T-helper 1 cell treated with Interleukin-12 subunit alpha and Interleukin-12 subunit beta and Interleukin-4 antibody, amounts not matched to agents 30 μg/mL and 1 μg/mL, for 36 hours (primary cell): Measurements from ENCODE around the gene ATOX1.
"Not testable (repeated sequence)": the region's sequence is repeated elsewhere in the genome, so short reads cannot be mapped to it uniquely, and the experiment has no call there.

Experiments
- H3K27ac Mint-ChIP-seq: one replicate; pipeline ENCODE4 v1.8.0; 2021; ENCODE audit warnings: mild to moderate bottlenecking, mixed read lengths
- H3K27me3 Mint-ChIP-seq: one replicate; pipeline ENCODE4 v1.8.0; 2021; ENCODE audit warnings: low read depth, mixed read lengths
- H3K36me3 Mint-ChIP-seq: one replicate; pipeline ENCODE4 v1.8.0; 2021; ENCODE audit warnings: low read depth, mixed read lengths
- H3K4me1 Mint-ChIP-seq: one replicate; pipeline ENCODE4 v1.8.0; 2021; ENCODE audit warnings: low read depth, mixed read lengths
- H3K4me3 Mint-ChIP-seq: one replicate; pipeline ENCODE4 v1.8.0; 2021; ENCODE audit warnings: mild to moderate bottlenecking, moderate library complexity, mixed read lengths
- H3K9me3 Mint-ChIP-seq: one replicate; pipeline ENCODE4 v1.8.0; 2021; ENCODE audit warnings: mixed read lengths

ATOX1 gene

DNA sequence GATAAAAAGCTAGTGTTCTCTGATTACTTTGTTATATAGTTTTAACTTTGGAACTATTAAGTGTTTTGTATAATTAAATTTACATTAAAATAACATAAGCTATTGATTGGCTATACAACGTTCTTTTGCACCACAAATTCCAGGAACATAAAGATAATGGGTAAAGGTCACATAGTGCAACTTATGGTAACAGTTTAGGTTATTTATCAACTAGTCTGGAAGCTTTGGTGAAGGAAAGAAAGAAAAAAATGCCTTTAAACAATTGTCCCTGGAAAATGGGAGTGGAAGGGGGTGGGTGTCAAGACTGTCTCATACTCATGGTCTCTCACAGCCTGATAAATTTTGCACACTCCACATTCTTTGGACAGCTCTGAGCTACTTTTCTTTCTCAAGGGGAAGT is 54.7 kb downstream of the ATOX1 start:
- Mint-ChIP-seq H3K4me3 (no peak overlapping the region), H3K27ac (no peak overlapping the region), H3K9me3 (no peaks in the 10 kb centered on the region), H3K27me3 (peaks cover 6% of the 10 kb centered on the region), H3K36me3 (no peaks in the 10 kb centered on the region), H3K4me1 (no peaks in the 10 kb centered on the region)

DNA sequence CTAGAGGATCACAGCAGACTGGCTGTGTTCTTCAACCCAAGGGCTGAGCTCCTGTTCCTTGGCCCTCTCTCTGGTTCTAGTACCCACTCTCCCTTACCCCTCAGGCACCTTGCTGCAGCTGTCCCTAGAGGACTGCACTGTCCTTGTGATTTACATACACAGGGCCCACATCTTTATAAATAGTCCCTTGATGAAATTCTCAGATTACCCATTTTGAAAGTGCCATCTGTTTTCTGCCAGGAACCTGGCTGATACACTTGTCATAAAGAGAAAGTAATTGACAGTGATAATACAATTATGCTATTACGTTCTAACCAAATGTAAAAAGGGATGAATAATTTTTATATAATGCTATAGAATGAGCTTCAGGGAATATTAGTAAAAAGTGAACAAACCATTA is 55.2 kb downstream of the ATOX1 start:
- Mint-ChIP-seq H3K27ac (no peak overlapping the region), H3K4me3 (no peak overlapping the region), H3K36me3 (no peaks in the 10 kb centered on the region), H3K27me3 (peaks cover under 1% of the 10 kb centered on the region), H3K4me1 (no peaks in the 10 kb centered on the region), H3K9me3 (no peaks in the 10 kb centered on the region)

DNA sequence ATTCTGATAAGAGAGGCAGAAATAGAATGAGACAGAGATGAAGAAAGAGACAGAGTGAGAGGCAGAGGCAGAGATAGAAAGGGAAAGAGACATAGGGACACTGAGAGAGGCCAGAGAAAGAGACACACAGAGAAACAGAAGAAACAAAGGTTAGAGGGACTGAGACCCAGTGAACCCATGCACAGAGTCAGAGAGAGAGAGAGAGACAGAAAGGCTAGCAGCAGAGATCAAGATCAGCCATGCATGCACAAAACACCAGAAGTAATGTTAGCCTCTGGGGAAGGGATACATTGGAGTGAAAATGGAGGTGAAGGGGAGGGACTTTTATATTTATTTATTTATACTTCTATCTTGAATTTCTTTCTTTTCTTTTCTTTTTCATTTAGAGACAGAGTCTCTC is 57.6 kb downstream of the ATOX1 start:
- Mint-ChIP-seq H3K36me3 (no peaks in the 10 kb centered on the region), H3K27ac (no peak overlapping the region), H3K4me3 (no peak overlapping the region), H3K27me3 (no peaks in the 10 kb centered on the region), H3K4me1 (no peaks in the 10 kb centered on the region), H3K9me3 (no peaks in the 10 kb centered on the region)

DNA sequence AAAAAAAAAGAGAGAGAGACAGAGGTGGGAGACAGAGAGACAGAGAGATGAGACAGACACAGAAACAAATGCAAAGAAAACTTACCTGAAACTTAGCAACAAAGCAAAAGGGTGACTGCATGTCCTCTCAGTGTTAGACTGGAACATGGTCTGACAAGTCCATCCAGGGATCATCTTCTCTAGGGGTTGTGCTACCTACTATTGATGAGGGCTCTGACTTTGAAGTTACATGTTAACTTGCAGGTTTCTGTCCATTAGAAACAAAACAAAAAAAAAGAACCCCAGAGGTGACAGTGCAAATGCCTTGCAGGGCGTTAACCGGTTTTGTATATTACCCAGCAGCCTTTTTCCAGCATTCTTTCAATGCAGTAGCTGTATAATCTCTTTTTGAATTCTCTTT is 58.1 kb downstream of the ATOX1 start:
- Mint-ChIP-seq H3K27ac (no peak overlapping the region), H3K36me3 (no peaks in the 10 kb centered on the region), H3K27me3 (no peaks in the 10 kb centered on the region), H3K4me3 (no peak overlapping the region), H3K4me1 (no peaks in the 10 kb centered on the region), H3K9me3 (no peaks in the 10 kb centered on the region)

DNA sequence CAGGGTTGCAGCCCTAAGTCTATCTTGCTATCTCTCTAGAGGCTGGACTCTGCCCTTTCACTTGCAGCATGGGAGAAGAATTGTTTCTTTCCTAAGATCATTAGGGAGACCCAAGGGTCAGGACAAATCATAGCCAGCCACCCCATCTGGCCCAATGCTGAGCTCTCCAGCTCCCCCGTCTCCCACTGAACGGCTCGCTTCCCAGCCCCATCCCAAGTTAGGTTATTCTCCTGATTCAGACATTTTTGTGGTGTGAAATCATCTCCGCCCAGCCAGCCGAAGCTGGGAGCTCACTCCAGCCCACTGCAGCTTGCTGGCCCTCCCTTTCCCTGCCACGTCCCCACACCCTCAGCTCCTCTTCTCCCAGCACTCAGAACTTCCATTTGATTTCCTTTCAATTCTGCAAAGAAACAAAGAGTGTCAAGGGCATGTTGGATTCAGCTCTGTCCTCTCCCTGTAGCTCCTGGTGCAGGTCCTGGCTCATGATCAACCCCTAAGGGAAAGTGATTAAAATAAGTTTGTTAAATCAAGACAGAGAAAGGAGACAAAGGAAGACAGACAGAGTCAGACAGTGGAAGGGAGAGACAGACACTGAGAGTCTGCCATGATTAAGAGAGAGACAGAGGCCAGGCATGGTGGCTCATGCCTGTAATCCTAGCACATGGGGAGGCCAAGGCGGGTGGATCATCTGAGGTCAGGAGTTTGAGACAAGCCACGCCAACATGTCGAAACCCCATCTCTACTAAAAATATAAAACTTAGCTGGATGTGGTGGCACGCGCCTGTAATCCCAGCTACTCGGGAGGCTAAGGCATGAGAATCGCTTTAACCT is 59.1 kb downstream of the ATOX1 start:
- no peaks in the 10 kb centered on the region for H3K27me3 Mint-ChIP-seq
- H3K36me3 Mint-ChIP-seq, result no peaks in the 10 kb centered on the region
- H3K4me1 Mint-ChIP-seq, result no peaks in the 10 kb centered on the region
- H3K4me3 Mint-ChIP-seq, result no peak overlapping the region
- no peaks in the 10 kb centered on the region for H3K9me3 Mint-ChIP-seq
- no peak overlapping the region for H3K27ac Mint-ChIP-seq

GRCh38 chr5:151698081-151698480 is 60.4 kb downstream of the ATOX1 start:
- H3K27ac Mint-ChIP-seq, H3K36me3 Mint-ChIP-seq, H3K4me3 Mint-ChIP-seq, H3K27me3 Mint-ChIP-seq, H3K4me1 Mint-ChIP-seq, H3K9me3 Mint-ChIP-seq: not testable (repeated sequence)

DNA sequence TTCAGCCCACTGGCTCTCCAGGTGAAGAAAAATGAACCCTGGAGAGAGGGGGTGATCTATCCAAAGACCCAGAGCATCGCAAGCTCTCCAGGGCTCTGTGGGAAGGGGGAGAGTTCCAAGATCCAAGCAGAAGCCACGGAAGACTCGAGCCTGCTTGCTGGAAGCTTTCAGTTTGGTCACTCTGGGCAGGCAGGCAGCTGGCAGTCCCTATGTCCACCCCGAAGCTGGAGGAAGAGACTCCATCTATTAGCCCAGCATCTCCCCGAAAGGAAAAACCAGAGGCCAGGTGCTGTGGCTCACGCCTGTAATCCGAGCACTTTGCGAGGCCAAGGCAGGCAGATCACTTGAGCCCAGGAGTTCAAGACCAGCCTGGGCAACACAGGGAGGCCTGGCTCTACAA is 61.0 kb downstream of the ATOX1 start:
- no peaks in the 10 kb centered on the region for H3K4me1 Mint-ChIP-seq
- no peaks in the 10 kb centered on the region for H3K36me3 Mint-ChIP-seq
- no peaks in the 10 kb centered on the region for H3K27me3 Mint-ChIP-seq
- no peak overlapping the region for H3K4me3 Mint-ChIP-seq
- H3K9me3 Mint-ChIP-seq, result no peaks in the 10 kb centered on the region
- H3K27ac Mint-ChIP-seq, result no peak overlapping the region

DNA sequence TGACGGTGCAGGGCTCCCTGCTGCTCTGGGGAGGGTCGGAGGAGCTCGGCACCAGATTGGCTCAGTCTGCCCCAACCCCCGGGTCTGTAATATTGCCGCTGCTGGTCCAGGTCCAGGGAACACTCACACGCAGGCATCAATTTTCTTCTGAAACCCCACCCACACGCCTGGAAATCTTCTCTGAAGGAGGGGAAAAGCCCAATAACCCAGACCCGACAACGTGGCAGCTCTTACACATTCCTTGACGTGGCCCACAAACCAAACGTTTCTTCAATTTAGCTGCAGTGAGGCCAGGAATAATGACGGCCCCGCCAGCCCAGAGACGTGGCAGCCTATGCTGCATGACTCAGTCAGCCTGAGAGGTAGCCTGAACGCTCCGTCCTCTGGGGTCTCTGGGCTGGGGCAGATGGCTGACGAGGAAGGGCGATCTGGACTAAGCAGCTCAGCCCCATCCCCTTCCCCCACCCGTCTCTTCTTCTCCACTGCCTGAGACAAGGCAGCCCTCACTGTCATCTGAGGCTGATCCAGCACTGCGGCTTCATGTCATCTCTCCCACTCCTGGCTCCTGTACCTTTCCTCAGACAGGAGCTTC is 61.9 kb downstream of the ATOX1 start:
- H3K27me3 Mint-ChIP-seq, result no peaks in the 10 kb centered on the region
- H3K4me3 Mint-ChIP-seq, result no peak overlapping the region
- H3K9me3 Mint-ChIP-seq, result no peaks in the 10 kb centered on the region
- H3K36me3 Mint-ChIP-seq, result no peaks in the 10 kb centered on the region
- no peak overlapping the region for H3K27ac Mint-ChIP-seq
- no peaks in the 10 kb centered on the region for H3K4me1 Mint-ChIP-seq

GRCh38 chr5:151695464-151695863 is 63.0 kb downstream of the ATOX1 start:
- H3K9me3 Mint-ChIP-seq, result no peaks in the 10 kb centered on the region
- H3K27ac Mint-ChIP-seq, result no peak overlapping the region
- no peaks in the 10 kb centered on the region for H3K27me3 Mint-ChIP-seq
- no peaks in the 10 kb centered on the region for H3K36me3 Mint-ChIP-seq
- no peak overlapping the region for H3K4me3 Mint-ChIP-seq
- H3K4me1 Mint-ChIP-seq, result no peaks in the 10 kb centered on the region

DNA sequence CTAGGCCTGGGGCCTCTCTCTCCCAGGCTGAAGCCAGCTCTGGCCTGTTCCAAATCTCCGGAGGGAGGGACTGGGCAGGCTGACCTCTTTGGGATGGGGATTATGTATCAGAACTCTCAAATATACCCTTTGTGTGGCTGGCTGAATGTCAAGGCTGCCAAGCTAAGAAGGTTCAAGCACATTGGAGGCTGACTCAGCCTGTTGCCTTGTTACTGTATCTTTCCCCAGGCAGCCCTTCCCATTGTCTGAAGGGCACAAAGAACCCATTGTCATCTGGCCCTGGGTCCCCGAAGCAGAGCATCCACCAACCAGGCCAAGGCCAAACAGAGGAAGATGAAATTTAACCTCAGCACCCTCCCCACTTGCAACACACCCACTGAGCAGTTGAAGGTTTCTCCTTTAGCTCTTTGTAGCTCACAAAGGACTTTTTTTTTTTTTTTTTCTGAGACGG is 64.4 kb downstream of the ATOX1 start:
- H3K27me3 Mint-ChIP-seq, result peaks cover under 1% of the 10 kb centered on the region
- no peak overlapping the region for H3K27ac Mint-ChIP-seq
- no peaks in the 10 kb centered on the region for H3K36me3 Mint-ChIP-seq
- H3K4me3 Mint-ChIP-seq, result no peak overlapping the region
- H3K9me3 Mint-ChIP-seq, result no peaks in the 10 kb centered on the region
- no peaks in the 10 kb centered on the region for H3K4me1 Mint-ChIP-seq
